Ureter (tissue), 1 donor: ENCODE results near the gene SRR. TPM values are rescaled to one million over a fixed set of nuclear protein-coding genes. Genes with fewer than 3 reads are reported as not detected.
"Not testable (repeated sequence)": the region's sequence is repeated elsewhere in the genome, so short reads cannot be mapped to it uniquely, and the experiment has no call there.

Experiments used
- DNase-seq: peaks from one replicate; pipeline ENCODE4 v3.0.0-alpha.2; 2020; ENCODE audit warnings: low spot score
- total RNA-seq: library from RNA; stranded (reverse); gene quantifications from one replicate; pipeline ENCODE4 v1.2.4, GENCODE V29; 2023
- donor health status: DM: yes; HTN: yes; CAD: no.

The SRR gene
- total RNA-seq, 1 donor from 2014 or later: 6.3 TPM

DNA sequence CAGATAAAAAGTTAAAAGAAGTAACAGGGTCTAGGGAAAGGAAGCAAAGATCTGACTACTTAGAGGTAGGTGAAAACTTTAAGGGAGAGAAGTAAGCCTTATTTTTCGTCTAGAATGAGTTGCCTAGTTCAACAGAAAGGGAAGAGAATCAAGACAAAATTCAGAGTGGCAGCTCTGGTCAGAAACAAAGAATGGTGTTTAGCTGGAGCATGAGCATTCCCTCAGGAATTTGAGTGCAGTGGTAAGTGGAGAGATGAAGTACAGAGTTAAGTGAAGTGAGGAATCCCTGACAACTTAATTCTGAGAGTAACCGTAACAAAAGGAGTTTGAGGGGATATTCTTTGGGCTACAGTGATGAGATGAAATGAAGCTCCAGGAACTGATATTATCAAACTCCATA is 11.7 kb upstream of the SRR start:
- no peak for DNase-seq

DNA sequence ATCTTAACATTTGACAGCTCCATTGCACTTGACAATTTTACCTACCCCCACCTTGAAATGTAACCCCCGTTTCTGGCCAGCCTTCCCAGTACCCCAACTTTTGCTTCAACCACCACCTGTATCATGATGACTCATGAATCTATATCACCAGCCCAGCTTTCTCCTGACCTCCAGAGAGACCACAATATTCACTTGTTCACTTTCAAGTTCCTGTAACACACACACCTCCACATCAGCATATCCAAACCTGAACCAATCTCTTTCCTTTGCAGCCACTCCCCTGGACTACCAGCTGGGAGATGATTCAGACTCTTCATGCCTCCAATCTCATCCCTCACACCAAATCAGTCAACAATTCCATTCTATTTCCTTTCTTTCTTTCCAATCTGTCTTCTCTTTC is 8.2 kb upstream of the SRR start:
- no peak for DNase-seq

DNA sequence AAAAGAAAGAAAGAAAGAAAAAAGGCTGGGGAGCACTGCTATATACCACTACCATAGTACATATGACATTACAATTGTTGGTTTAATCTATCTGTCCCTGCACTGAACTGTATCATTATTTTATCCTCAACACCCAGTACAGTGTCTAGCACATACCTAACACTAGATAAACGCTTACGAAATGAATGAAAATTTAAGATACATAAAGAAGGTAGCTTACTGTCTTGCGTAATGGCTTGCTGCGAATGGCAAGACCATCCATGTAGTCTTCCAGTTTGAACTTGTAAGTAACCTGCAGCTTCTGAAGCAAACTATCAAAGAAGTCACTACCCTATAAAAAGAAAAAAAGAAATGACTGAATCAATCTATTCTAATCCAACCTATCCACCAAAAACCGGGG is 6.7 kb upstream of the SRR start:
- no peak for DNase-seq

DNA sequence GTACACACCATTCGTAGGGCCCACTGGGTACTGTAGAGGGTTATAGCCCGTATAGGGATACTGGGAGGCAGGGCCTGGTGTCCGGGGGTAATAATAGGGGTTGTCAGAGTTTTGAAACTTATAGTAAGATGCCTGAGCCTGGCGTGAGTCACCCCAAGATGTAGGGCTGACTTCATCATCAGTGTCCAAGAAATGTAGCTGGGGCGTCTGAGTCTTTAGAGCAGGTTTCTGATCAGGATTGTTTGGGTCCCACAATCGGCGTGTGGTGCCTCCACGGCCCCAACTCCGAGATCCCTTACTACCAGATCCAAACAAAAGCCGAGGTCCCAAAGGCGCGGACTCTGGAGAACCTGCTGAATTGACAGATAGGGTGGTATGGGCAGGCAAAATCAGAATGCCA is 4.6 kb upstream of the SRR start:
- DNase-seq: no peak

DNA sequence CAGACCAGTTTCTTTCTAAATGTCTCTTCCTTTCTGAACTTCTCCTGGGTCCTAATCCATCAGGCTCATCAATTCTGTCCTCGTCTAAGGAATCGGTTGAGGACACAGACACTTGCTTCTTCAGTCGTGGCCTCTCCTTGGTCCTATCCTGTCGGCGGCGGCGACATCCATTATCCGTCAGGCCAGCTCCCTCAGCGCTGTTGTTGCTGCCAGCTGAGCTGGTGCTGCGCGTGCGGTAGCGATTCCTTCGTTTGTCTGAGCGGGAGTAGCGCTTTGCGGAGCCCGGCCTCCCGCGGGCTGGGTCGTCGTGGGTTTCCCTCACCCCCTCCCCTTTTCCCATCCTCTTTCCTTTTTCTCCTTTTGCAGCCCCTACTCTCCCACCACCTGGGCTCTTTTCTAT is 4.0 kb upstream of the SRR start:
- no peak for DNase-seq

DNA sequence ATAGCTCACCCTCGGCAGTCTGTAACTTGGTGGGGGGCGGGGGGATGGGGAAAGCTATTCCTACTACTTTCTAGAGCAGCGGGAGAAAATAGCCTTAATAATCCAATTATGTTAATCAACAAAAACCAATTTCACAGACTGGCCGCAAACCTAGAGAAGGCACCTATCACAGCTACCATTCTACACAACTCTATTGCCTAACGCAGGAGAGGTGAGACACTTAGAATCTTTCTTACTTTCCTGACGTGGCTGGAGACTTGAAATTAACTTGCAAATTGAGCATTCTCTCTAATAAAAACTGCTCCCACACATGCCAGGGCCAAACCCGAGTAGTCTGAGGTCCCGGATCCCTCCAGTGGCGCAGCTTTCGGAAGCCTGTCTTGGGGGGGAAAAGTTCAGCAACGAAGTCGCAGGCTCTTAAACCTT is 959 bp upstream of the SRR start:
- DNase-seq: no peak

DNA sequence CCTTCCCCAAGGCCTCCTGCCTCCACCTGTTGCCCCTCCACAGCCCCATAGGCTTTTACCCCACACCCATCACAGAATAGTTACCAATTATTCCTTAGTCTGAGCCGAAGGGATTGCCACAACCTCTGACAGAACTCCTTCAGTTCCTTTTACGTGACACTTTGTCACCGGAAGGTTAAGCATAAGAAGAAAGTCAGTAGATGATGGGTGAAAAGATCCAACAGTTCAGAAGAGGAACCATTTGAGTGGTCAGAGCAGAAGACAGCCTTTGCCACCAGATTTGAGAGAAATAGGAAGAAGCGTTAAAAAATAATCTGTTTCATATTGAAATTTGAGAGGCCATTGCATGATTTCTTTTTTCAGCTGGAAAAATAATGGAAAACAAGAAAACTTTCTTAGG is 1.2 kb downstream of the SRR start:
- no peak for DNase-seq

DNA sequence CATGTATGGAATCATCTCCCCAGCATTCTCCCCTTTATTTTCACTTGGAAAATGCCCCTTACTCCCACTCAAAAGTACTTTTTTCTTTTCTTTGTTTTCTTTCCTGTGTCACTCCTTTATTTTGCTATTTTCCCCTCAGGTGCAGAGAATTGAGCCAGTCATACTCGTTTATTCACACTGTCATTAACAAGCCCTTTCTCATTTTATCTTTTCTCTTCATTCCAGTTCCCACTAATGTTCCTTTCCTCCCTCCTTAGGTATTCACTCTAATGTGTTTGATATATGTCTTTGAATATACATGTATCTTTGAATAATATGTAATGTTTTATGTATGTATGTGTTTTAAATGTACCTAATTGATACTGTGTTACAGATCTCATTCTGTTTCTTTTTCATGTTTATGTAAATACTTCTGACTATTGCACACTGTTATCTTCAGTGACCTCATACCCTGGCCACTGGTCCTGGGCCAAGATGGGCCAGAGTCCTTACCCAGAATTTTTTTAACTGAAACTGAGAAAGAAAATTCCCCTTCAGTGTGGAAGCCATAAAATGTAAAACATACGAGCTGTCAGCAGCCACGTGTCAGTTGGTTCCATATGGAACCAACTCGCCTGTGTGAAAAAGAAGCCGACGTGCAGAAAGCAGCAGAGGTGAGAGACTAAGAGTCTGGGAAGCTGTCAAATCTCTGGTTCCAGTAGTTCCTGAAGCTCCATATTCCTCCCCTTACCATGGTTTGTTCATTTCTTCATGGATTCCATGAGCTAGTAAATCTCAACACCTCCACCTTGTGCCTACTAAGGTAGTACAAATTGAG is 5.8 kb downstream of the SRR start:
- DNase-seq: no peak

DNA sequence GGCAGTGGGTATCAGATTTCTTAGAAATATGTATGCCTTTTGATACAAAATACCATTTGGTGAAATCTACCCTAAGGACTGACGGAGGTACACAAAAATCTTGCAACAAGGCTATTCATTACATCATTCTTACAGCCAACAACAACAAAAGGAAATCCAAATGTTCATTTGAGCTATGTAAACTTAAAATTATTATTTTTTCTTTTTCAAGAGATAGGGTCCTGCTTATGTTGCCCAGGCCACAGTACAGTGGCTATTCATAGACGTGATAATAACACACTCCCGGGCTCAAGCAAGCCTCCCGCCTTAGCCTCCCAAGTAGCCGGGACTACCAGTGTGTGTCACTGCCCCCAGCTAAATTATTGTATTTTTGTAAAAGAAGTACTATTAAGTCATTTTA is 9.0 kb downstream of the SRR start:
- DNase-seq: no peak

DNA sequence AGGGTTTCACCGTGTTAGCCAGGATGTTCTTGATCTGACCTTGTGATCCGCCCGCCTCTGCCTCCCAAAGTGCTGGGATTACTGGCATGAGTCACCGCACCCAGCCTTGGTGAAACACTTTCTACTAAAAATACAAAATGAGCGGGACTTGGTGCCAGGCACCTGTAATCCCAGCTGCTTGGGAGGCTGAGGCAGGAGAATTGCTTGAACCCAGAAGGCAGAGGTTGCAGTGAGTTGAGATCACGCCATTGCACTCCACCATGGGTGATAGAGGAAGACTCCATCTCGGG is 13.1 kb downstream of the SRR start:
- DNase-seq: not testable (repeated sequence)

DNA sequence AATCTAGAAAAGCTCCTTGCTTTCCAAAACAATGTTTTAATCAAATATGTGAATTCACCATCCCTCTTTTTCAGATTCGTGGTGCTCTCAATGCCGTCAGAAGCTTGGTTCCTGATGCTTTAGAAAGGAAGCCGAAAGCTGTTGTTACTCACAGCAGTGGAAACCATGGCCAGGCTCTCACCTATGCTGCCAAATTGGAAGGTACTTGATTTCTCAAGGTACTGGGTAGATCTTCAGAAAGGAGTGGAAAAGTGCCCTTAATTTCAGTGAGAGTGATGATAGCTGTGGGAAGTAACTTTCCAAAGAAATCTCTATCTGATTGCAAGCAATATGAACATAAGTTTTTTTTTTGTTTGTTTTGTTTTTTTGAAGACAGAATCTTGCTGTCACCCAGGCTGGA is 14.0 kb downstream of the SRR start:
- no peak for DNase-seq

DNA sequence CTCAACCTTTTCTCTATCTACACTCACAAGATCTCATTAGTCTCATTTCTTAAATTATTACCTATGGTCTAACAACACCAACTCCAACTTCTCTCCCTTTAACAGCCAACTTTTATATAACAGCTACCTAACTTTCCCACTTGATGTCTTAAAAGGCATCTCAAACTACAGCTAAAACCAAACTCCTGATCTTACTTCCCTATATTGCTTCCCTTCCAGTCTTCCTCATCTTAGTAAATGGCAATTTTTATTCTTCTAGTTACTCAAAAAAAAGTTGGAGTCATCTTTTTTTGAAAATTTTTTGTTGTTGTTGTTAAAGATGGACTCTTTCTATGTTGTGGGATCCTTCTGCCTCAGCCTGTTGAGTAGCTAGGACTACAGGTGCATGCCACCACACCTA is 15.3 kb downstream of the SRR start:
- DNase-seq: no peak

DNA sequence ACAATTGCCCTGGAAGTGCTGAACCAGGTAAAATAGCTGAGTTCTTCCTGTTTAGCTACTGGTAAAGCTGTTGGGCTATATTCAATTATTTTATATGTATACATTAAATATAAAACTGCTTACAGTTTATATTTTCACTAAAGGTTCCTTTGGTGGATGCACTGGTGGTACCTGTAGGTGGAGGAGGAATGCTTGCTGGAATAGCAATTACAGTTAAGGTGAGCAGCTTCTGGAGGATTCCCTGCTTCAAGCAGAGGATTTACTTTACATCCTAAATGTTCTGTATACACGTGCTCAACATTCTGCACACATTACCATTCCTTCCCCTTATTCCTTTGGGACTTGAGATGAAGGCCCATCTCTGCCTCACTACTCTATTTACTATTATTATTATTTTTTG is 17.6 kb downstream of the SRR start:
- no peak for DNase-seq

DNA sequence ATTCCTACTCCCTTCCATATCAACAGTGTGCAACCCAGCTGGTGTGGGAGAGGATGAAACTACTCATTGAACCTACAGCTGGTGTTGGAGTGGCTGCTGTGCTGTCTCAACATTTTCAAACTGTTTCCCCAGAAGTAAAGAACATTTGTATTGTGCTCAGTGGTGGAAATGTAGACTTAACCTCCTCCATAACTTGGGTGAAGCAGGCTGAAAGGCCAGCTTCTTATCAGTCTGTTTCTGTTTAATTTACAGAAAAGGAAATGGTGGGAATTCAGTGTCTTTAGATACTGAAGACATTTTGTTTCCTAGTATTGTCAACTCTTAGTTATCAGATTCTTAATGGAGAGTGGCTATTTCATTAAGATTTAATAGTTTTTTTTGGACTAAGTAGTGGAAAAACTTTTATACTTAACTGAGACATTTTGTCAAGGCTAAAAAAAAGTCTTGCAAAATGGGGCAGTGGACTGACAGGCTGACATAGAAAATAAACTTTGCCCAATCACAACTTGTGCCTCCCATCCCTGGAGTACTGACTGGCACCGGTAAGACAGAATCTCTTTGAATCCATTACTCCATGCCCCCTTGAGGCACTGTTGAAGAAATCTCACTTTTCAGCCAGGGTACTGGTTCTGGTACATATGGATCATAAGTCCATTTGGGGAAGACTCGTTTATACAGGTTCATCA is 20.0 kb downstream of the SRR start:
- no peak for DNase-seq

DNA sequence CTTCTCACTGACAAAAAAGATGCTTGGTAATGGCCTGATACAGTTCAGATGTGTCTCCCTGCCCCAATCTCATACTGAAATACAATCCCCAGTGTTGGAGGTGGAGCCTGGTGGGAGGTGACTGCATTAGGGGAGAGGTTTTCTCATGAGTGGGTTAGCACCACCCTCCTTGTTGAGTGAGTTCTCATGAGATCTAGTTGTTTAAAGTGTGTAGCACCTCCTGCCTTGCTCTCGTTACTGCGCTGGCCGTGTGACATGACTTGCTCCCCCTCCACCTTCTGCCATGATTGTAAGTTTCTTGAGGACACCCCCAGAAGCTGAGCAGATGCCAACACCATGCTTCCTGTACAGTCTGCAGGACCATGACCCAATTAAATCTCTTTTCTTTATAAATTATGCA is 27.6 kb downstream of the SRR start:
- DNase-seq: no peak

DNA sequence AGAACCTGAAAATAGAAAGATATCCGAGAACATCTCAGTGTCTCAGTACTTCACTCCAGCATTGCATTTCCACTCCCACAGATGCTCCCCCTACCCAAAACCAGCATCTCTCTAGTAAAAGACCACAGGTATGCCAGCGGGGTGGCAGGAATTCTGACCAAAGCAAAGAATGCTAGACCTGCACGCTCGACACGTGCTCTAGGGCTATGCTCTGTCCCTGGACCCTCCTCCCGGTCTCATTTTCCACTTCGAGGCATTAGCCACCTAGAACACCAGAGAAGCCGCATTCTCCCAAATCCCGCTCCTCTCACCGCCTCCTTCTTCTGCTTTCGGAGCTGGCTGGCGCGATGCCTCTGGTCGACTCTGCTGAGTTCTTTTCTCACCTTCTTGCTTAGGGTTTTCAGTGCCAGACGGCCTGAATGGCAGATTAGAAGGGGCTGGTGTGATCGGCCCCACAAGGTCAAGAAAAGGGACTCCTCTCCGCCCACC is 32.0 kb downstream of the SRR start:
- DNase-seq: no peak

DNA sequence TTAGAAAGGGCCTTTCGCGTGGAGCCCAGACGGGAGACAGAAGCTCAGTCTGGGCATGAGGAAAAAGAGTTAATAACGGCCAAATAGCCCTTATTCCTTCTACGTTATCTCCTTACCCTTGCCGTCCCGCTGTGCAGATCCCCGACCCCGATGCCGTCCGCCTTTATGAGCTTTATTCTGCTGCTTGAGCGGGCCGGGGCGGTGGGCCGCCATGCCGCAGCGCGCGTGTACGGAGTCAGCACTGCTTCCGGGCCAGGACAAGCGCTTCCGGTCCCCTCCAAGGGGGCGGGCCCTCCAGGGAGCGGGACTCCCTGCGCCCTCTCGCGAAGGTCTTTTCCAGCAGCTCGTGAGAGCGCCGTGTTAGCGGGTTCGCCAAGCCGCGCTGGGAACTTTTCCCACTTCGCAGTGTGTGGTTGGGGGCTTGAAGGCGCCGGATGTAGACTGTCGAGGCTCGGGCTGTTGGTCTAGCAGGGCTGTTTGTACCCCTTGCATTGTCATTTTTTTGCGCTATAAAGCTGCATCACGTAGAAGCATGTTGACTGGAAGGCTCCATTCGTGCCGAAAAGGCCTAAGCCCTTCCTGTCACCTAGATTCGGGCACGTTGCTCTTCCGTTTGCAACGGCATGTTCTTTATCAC is 32.6 kb downstream of the SRR start, which contains the start of gene TSR1:
Gene TSR1, minus strand, starts transcription at position 243 of the 637 bp plus-strand sequence. Its CDS starts 30 bp downstream, at position 213.
- DNase-seq: peak; percentile 93

DNA sequence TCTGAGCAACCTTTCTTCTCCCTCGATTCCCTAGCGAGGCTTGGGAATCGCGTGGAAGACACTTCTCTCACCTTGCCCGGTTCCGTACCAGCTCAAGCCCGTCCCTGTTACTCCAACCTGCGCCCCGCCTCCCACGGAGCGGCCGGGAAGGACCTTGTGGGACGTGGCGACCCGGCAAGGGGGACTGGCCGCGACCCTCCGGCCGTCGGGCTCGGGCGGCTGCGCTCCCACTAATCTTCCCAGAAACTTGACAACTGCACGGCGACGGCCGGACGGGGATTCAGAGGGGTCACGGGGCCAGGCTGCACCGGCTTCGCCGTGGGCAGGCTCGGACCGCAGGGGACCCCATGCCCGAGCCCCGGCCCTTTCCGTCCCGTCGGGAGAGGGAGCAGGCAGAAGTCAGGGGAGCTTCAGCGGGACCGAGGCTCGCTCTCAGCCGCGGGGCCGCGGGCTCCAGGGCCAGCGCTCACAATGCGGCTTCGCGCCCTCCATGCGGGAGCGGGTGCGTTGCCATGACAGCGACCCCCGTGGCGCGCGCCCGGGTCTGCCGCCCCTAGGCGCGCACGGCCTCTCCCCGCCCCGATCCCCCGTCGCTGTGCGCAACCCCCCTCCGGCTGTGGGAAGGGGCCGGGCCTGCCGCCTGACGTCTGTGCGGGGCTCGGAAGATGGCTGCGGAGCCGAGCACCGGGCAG is 33.2 kb downstream of the SRR start, which contains the start of gene SGSM2:
Gene SGSM2, plus strand, starts transcription at position 650 of the 692 bp plus-strand sequence. CDS start 188 bp downstream, outside the sequence.
- peak; percentile 64 for DNase-seq

DNA sequence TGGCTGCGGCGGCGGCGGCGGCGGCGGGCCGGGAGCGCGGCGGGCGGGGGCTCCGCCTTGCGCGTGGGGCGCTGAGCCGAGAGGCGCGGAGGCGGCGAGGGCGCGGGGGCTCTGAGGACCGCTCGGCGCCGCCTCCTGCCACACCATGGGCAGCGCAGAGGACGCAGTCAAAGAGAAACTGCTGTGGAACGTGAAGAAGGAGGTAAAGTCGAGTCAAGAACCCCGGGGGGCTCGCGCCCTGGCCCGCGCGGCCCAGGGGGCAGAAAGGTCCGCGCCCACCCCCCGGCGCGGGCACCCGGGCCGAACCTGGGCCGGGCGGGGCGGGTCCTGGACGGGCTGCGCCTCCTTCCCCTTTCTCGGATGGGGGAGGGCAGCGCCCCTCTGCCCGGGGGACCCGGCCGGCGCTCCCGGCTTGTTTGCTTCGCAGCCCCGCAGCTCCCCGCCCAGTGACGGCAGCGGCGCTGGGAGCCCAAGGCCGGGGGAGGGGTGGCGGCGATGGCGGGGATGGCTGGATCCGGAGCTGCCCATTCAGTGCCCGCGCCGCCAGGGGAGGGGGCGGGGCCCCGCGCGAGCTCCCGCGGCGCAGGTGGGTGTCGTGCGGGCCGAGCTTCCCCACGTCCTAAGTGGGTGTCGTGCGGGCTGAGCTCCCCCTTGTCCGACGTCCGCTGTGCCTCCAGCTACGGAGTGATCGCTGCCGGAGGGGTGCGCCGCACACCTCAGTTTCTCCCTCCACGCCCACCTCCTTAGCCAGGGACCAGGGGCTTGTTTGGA is 34.0 kb downstream of the SRR start:
- no peak for DNase-seq

DNA sequence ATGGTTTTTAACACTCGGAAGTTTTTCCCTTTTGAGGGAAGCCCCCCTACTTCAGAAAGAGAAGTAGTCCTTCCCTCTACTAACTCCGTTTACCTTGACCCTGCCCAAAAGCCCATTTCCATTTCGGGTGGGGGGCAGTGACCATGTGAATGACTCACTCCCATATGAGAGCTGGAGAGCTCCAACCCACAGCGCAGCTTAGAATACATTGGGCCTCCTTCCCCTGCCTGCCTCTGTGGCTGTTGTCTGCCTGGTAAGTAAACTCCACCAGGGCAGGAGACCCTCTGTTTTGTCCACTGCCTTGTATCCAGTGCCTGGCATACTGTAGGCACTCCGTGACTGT is 34.5 kb downstream of the SRR start:
- DNase-seq: no peak

DNA sequence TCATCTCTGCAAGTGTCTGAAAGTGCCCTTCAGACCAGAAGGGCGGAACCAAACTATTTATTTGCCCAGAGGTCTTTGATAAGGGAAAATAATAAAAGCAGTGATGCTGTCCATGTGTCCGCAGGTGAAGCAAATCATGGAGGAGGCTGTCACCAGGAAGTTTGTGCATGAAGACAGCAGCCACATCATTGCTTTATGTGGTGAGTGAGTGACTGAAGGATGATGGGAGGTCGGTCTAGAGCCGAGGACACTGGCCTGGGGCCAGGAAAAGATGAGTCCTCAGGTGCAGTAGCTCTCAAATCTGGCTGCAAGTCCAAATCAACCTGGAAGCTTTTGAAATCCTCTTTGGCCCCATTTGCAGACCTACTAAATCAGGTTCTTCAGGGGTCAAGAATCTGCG is 39.7 kb downstream of the SRR start:
- no peak for DNase-seq

DNA sequence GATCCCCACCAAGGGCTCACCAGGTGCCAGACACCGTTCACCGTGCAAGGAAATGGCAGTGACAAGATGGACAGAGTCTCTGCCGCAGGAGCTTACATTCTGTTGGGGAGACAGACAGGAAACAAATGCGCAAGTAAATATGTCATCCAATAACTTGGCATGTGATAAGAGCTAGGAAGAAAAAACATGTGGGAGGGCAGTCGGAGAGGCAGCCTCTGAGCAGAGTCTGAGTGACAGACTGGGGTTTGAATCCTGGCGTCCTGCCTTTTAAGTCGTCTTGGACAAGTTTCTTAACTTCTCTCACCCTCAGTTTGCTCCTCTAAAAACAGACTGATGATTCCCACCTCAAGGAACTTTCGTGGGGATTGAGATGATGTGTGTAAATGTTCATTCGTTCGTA is 40.8 kb downstream of the SRR start:
- DNase-seq: no peak
